HG02571 (cell line): ENCODE data around the gene MRPL20.
"Not testable (repeated sequence)": the region's sequence is repeated elsewhere in the genome, so short reads cannot be mapped to it uniquely, and the experiment has no call there.

Experiments used
- ATAC-seq: cut with Tn5 transposase; IDR thresholded peaks from one replicate; pipeline ENCODE4 v1.9.1; 2021; ENCODE audit warnings: mild to moderate bottlenecking, moderate library complexity; ENCODE audit not compliant: unreplicated experiment

The MRPL20 gene

GRCh38 chr1:1427106-1427819 is 20.2 kb upstream of the MRPL20 start:
- no peak for ATAC-seq

- no peak for ATAC-seq
Measured at GRCh38 chr1:1426496-1427105, 19.5 kb upstream of the MRPL20 start.

GRCh38 chr1:1425753-1426495 is 18.8 kb upstream of the MRPL20 start:
- ATAC-seq, result no peak

- no peak for ATAC-seq
Measured at GRCh38 chr1:1425426-1425752, 18.3 kb upstream of the MRPL20 start.

GRCh38 chr1:1424707-1425106 is 17.6 kb upstream of the MRPL20 start:
- no peak for ATAC-seq

GRCh38 chr1:1423245-1423597 is 16.1 kb upstream of the MRPL20 start:
- ATAC-seq, result no peak

GRCh38 chr1:1422465-1423244 is 15.6 kb upstream of the MRPL20 start:
- no peak for ATAC-seq

GRCh38 chr1:1421907-1422464 is 14.9 kb upstream of the MRPL20 start:
- no peak for ATAC-seq

GRCh38 chr1:1421147-1421906 is 14.2 kb upstream of the MRPL20 start, which contains the start of gene ANKRD65:
Gene ANKRD65, minus strand, starts transcription at chr1:1421276. Its CDS starts 271 bp downstream, at chr1:1421005.
- no peak for ATAC-seq

GRCh38 chr1:1420654-1421141 is 13.6 kb upstream of the MRPL20 start:
- no peak for ATAC-seq

GRCh38 chr1:1419813-1420653 is 12.9 kb upstream of the MRPL20 start:
- no peak for ATAC-seq

- ATAC-seq, result no peak
Measured at GRCh38 chr1:1419363-1419812, 12.3 kb upstream of the MRPL20 start.

- no peak for ATAC-seq
Measured at GRCh38 chr1:1418464-1419362, 11.6 kb upstream of the MRPL20 start.

GRCh38 chr1:1417825-1418463 is 10.9 kb upstream of the MRPL20 start:
- not testable (repeated sequence) for ATAC-seq

- ATAC-seq, result not testable (repeated sequence)
Measured at GRCh38 chr1:1417396-1417795, 10.3 kb upstream of the MRPL20 start.

- ATAC-seq, result no peak
Measured at GRCh38 chr1:1415751-1416150, 8.7 kb upstream of the MRPL20 start.

GRCh38 chr1:1412311-1412902 is 5.3 kb upstream of the MRPL20 start:
- ATAC-seq, result not testable (repeated sequence)
